Stomach (tissue), 9 donors: ENCODE measurements around the gene SLC26A4. TPM values are rescaled to one million over a fixed set of nuclear protein-coding genes. Genes with fewer than 3 reads are reported as not detected.

Experiments used
- DNase-seq, 2 donors: peaks; one replicate each; pipeline versions ENCODE4 v3.0.0 to v3.0.0-alpha.2; 2013 to 2019
- H3K27ac ChIP-seq, 5 donors: fragments of 200-600 bp in 4 of 5; sonication (generic) in 4 of 5; one replicate each; pipeline ENCODE4 v1.5.1; 2013 to 2019; ENCODE audit warnings: mild to moderate bottlenecking in 1 of 5, moderate library complexity in 1 of 5
- H3K27me3 ChIP-seq, 3 donors: fragments of 200-600 bp; sonication (generic); one replicate each; pipeline ENCODE4 v1.5.1; 2017 to 2019; ENCODE audit warnings: mixed run types in 1 of 3
- H3K36me3 ChIP-seq, 4 donors: fragments of 200-600 bp; sonication (generic); 1 replicate in 3 of 4; 2 replicates in 1 of 4; pipeline ENCODE4 v1.5.1; 2016 to 2019
- H3K4me1 ChIP-seq, 4 donors: fragments of 200-600 bp; sonication (generic); one replicate each; pipeline ENCODE4 v1.5.1; 2016 to 2019
- H3K4me3 ChIP-seq, 4 donors: fragments of 200-600 bp; sonication (generic) in 3 of 4; one replicate each; pipeline ENCODE4 v1.5.1; 2016 to 2019; ENCODE audit warnings: mild to moderate bottlenecking in 1 of 4
- H3K9me3 ChIP-seq, 4 donors: fragments of 200-600 bp; sonication (generic); one replicate each; pipeline ENCODE4 v1.5.1; 2016 to 2019
- EP300 ChIP-seq: sonication (generic); formaldehyde crosslinking; IDR thresholded peaks from one replicate; pipeline ENCODE4 v1.6.1; 2017; ENCODE audit warnings: antibody characterized with exemption
- POLR2A ChIP-seq, 4 donors: fragments of 450-650 bp; IDR thresholded peaks; one replicate each; pipeline ENCODE4 v1.6.1; 2016; ENCODE audit warnings: antibody characterized with exemption in 4 of 4, control low read depth in 2 of 4, mild to moderate bottlenecking in 1 of 4, moderate library complexity in 1 of 4
- POLR2AphosphoS5 ChIP-seq, 3 donors: sonication (generic); formaldehyde crosslinking; IDR thresholded peaks; one replicate each; pipeline ENCODE4 v1.6.1; 2016; ENCODE audit warnings: antibody characterized with exemption in 3 of 3
- WGBS, 5 donors: extraction: QIAGEN DNeasy Blood & Tissue Kit in 3 of 5; methylation state at CpG; one replicate each; pipeline versions ENCODE4 v1.1.5 to v1.1.7; 2013 to 2018; 5-methylcytosine and 5-hydroxymethylcytosine counted together
- intact Hi-C: fragments of 100-400 bp; cut with DNase I; formaldehyde crosslinking; loops from one replicate; pipeline ENCODE4 v1.15.1; 2023; ENCODE audit warnings: low total_unique reads
- polyA plus RNA-seq, 3 donors: library from polyadenylated mRNA; stranded (reverse); fragments of 200-250 nt; gene quantifications; one replicate each; pipeline ENCODE4 v1.2.3, GENCODE V29; 2013
- total RNA-seq, 5 donors: library from RNA; depleted of rRNA; stranded (reverse); fragments of >200 nt; gene quantifications; one replicate each; pipeline versions ENCODE4 v1.1.0 to v1.2.3, GENCODE V29; 2014 to 2016
- TF ChIP-seq, protein P1 (sequence below), 7 experiments: fragments of 450-650 bp in 4 of 7; fragments of 200-600 bp in 3 of 7; sonication (generic) in 3 of 7; IDR thresholded peaks; one replicate each; pipeline ENCODE4 v1.5.1; 2016 to 2019; ENCODE audit warnings: antibody characterized with exemption in 7 of 7, control low read depth in 2 of 7, mild to moderate bottlenecking in 1 of 7
- donor health status: healthy with polysubstance abuse.
- donor health status: Bipolar disorder and iron deficiency.
- donor health status: healthy.

SLC26A4 gene
- total and polyA plus RNA-seq, 8 donors: 0.06 to 4.2 (median 2.1) TPM; not detected in 3

DNA sequence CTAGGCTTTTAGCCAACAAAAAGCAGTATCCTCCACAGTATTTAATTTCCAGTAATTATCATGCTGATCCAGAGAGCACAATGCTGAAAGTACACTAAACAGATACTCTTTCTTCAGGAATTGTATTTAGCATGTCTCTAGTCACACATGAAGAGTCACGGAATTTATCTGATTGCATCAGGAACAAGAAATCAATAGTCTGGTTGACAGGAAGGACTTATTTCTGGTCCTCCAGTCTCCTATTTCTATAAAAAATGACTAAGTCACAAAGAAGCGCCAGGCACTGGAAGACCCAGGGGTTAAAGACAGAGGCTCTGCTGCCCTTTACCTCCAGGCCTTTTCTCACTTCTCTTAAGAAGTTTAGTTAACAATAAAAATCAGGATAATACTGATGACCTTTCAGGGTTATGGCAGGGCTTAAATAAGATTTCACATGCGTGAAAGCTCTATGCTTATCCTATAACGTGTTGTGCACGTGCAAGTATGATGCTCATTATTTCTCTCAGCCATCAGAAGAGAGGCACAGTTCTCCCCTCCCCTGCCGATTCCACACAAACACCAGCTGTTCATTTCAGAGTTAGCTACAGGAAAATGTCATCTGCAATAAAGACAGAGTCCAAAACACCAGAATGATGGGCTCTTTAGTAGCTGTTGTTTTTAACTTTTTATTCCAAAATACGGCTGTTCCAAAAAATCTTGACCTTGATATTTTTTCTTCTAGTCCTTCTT is 36.9 kb downstream of the SLC26A4 start:
- Histone ChIP-seq H3K27ac (no peak overlapping the region), H3K36me3 (no peaks in the 10 kb centered on the region), H3K9me3 (no peaks in the 10 kb centered on the region), H3K4me3 (no peak overlapping the region), H3K27me3 (no peaks in the 10 kb centered on the region), H3K4me1 (no peaks in the 10 kb centered on the region)
- intact Hi-C loops: no loop called here
- peak in 1 of 2 donors; percentile 65 for DNase-seq
- TF ChIP-seq EP300 (no peak), POLR2AphosphoS5 (IDR thresholded peaks at IDR 0.05) (no peak), POLR2A (IDR thresholded peaks at IDR 0.05) (no peak)
- TF ChIP-seq, protein P1, sequence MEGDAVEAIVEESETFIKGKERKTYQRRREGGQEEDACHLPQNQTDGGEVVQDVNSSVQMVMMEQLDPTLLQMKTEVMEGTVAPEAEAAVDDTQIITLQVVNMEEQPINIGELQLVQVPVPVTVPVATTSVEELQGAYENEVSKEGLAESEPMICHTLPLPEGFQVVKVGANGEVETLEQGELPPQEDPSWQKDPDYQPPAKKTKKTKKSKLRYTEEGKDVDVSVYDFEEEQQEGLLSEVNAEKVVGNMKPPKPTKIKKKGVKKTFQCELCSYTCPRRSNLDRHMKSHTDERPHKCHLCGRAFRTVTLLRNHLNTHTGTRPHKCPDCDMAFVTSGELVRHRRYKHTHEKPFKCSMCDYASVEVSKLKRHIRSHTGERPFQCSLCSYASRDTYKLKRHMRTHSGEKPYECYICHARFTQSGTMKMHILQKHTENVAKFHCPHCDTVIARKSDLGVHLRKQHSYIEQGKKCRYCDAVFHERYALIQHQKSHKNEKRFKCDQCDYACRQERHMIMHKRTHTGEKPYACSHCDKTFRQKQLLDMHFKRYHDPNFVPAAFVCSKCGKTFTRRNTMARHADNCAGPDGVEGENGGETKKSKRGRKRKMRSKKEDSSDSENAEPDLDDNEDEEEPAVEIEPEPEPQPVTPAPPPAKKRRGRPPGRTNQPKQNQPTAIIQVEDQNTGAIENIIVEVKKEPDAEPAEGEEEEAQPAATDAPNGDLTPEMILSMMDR (IDR thresholded peaks at IDR 0.05): no peak
- whole genome bisulfite sequencing, 5 donors: 59 to 75% (median 74%) methylated on average over 7 of the region's 7 CpGs

DNA sequence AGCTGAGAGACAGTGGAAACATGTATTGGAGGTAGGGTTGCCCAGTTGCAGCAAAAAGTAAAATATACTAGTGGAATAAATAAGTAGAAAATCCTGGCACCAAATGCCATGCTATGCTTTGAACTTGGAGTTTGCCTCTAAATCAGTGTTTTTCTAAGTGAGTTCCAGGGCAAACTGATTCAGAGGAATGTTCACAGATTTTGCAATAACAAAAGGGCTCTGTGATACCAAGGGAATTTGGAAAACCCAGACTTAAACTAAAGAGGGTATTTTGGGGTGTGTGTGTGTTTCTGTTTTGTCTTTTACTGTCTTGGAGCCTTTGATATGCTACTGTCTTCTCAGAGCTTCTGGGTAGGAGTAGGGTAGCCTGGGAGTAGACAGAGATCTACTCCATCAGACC is 39.9 kb downstream of the SLC26A4 start:
- Histone ChIP-seq H3K36me3 (no peaks in the 10 kb centered on the region), H3K4me3 (no peak overlapping the region), H3K27me3 (no peaks in the 10 kb centered on the region), H3K27ac (no peak overlapping the region), H3K9me3 (no peaks in the 10 kb centered on the region), H3K4me1 (no peaks in the 10 kb centered on the region)
- TF ChIP-seq POLR2AphosphoS5 (IDR thresholded peaks at IDR 0.05): no peak
- intact Hi-C loops: no loop called here
- no peak for DNase-seq

DNA sequence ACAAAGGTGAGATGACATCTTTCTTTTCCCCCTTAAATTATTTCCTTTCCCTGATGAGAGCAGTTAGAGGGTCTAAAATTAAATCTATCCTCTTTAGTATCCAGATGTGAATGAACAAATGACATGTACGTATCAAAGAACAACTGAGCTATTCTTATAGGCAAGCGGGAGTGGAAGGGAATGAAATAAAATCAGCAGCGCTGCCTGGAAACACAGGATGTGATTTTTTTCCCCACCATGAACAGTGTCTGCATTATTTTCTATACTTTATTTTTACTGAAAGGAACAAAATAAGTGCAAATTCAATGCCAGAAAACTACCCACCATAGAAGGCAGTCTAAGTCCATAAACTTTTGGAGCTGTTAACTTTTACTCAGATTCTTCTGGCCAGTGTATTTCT is 40.6 kb downstream of the SLC26A4 start:
- H3K4me3 ChIP-seq: no peak overlapping the region
- no peaks in the 10 kb centered on the region for H3K9me3 ChIP-seq
- H3K27ac ChIP-seq: no peak overlapping the region
- intact Hi-C loops: no loop called here
- H3K27me3 ChIP-seq: no peaks in the 10 kb centered on the region
- TF ChIP-seq POLR2AphosphoS5 (IDR thresholded peaks at IDR 0.05) (no peak), EP300 (no peak), POLR2A (IDR thresholded peaks at IDR 0.05) (no peak)
- TF ChIP-seq, protein P1 (IDR thresholded peaks at IDR 0.05): no peak
- WGBS, 5 donors: 85 to 87% (median 85%) methylated on average over 3 of the region's 3 CpGs
- no peak for DNase-seq
- H3K4me1 ChIP-seq: no peaks in the 10 kb centered on the region
- no peaks in the 10 kb centered on the region for H3K36me3 ChIP-seq

DNA sequence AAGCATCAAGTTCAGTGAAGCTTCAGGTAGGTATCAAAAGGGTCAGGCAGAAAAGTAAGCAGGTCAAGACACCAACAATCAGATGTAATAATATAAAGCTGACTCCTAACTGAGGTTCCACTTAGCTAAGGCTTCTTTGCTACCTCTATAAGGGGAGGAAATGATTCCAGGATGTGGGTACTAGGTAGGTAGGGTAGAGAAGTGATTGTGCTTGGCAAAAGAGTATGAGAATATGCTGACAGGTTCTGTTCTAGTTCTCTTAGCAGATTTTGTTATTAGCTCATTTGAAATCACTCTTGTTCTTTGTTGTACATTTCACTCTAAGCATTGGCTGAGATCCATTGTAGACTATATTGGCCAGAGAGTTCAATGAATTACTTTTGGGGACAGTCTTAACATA is 42.6 kb downstream of the SLC26A4 start:
- DNase-seq: no peak
- Histone ChIP-seq H3K36me3 (no peaks in the 10 kb centered on the region), H3K4me1 (no peaks in the 10 kb centered on the region), H3K4me3 (no peak overlapping the region), H3K27me3 (no peaks in the 10 kb centered on the region), H3K9me3 (no peaks in the 10 kb centered on the region), H3K27ac (no peak overlapping the region)
- TF ChIP-seq EP300: no peak
- no peak for TF ChIP-seq POLR2AphosphoS5 (IDR thresholded peaks at IDR 0.05)
- TF ChIP-seq, protein P1 (IDR thresholded peaks at IDR 0.05): no peak
- no peak for TF ChIP-seq POLR2A (IDR thresholded peaks at IDR 0.05)
- intact Hi-C loops: no loop called here

DNA sequence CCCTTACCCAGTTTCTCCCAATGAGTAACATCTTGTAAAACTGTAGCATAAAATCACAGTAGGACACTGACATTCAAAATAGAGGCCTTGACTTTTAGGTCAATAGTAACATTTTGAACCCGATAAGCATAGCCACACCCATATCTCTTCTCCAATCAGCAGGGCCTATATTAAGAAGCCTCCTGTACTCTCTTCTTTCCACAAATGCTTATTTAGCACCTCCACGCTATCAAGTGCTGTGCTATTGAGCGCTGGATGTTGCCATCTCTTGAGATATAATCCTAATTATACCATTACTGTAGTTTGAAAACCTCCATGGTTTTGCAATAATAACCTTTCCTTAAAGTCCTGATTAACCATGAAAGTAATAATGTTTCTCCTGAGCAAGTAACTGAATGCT is 43.2 kb downstream of the SLC26A4 start:
- H3K27me3 ChIP-seq: no peaks in the 10 kb centered on the region
- H3K9me3 ChIP-seq: no peaks in the 10 kb centered on the region
- intact Hi-C loops: no loop called here
- TF ChIP-seq, protein P1 (IDR thresholded peaks at IDR 0.05): no peak
- TF ChIP-seq EP300: no peak
- TF ChIP-seq POLR2A (IDR thresholded peaks at IDR 0.05): no peak
- TF ChIP-seq POLR2AphosphoS5 (IDR thresholded peaks at IDR 0.05): no peak
- 61 to 80% (median 75%) methylated on average over 3 of the region's 3 CpGs for WGBS, 5 donors
- no peaks in the 10 kb centered on the region for H3K36me3 ChIP-seq
- H3K4me1 ChIP-seq: no peaks in the 10 kb centered on the region
- H3K27ac ChIP-seq: no peak overlapping the region
- no peak overlapping the region for H3K4me3 ChIP-seq
- DNase-seq: no peak
